Measurements from ENCODE around the gene LCN10.
"Not testable (repeated sequence)": the region's sequence is repeated elsewhere in the genome, so short reads cannot be mapped to it uniquely, and the experiment has no call there.

LCN10 gene

DNA sequence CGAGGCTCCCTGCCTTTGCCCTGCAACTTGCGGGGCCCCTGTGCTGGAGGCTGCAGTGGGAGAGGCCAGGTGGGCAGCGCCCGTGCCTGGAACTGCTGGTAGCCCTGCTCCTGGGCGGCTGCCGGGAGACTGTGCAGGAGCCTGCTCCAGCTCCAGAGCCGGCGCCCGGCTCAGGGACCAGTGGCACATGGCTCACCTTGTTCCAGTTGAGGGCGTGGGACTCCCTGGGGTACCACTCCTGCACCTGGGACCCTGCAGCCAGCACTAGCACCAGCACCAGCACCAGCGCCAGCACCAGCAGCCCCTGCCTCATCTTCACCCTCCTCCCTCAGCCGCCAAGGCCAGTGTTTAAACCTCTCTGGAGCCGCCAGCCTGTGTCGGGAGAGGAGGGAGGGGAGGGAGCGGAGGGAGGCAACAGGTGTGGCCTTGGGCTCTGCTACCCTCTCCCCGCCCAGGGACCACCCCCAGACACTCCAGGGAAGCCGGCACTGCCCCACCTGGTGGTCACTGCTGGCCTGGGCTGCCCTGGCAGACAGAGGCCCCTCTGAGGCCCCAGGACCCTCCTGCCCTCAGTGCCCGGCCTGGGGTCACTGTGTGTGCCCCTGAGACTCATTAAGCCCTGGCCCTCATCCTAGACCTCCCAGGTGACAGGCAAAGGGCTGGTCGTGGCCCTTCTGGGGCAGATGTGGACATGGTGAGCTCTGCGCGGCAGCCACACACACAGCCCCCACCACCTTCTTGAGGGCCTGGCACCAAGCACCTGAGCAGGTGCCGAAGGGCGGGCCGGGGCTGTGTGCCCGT, at the start of gene LCN10:
TSS of gene LCN10 (minus strand) at position 350 of the 801 bp plus-strand sequence. CDS start at position 313, 37 bp downstream.
- DNase-seq = no peak

DNA sequence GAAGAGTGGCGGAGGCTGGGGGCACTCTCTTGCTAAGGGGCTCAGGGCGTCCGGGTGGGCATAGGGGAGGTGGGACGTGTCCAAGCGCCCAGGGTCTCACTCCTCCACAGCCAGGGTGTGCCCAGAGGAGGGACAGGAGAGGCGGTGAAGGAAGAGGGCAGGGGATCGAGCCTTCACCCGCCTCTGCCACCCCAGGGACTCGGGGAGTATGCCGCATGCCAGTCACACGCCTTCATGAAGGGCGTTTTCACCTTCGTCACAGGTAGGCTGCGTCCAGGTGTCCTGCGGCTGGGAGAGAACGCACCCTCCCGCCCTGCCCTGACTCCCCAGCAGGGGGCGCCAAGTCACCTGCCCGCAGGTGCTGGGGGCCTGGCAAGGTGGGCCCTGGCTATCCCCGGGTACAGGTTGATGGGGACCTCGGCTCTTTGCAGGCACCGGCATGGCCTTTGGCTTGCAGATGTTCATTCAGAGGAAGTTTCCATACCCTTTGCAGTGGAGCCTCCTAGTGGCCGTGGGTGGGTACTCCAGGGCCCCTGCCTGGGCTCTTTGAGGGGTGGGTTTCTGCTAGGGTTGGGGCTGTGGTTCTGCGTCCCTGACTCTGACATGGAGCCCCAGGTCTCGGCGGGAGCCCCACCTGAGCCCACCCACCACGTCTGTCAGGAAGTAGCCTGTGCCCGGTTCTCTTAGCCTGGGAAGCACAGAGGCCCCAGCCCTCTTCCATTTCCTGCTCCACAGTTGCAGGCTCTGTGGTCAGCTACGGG, 49.0 kb upstream of the LCN10 start:
- DNase-seq = no peak

DNA sequence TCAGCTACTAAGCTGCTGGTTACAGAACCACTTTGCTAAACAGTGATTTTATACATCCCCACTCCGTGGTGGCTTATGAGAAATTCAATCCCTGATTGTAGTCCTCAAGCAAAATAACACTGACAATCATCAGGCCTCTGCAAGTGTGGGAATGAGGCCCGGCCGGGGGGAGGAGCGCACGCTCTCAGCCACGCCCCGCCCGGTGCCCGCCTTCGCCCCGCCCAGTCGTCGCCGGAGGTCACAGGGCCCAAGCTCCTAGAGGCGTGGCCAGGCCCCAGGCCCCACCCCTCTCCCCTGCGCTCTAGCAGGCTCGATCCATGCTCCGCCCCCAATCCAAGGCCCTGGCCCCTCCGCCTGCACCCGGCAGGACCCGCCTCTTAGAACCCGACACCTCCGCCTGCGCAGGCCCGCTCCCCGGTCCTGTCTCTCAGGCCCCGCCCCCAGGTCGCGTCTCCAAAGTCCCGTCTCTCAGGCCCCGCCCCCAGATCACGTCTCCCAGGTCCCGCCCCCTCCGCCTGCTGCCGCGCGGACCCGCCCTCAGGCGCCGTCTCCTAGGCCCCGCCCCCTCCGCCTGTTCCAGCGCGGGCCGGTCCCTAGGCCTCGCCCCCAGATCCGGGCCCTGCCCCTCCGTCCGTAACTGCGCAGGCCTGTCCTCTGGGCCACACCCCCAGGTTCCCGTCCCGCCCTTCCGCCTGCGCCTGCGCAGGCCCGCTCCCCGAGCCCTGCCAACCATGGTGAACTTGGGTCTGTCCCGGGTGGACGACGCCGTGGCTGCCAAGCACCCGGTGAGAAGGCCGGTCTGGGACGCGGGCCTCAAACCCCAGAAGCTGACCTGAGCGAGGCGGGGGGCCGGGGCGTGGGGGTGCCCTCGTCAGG, 48.1 kb upstream of the LCN10 start, which contains the start of gene TMEM141:
TSS of gene TMEM141 (plus strand) at position 705 of the 876 bp plus-strand sequence. CDS start at position 732, 27 bp downstream.
- DNase-seq = peak; percentile 83

DNA sequence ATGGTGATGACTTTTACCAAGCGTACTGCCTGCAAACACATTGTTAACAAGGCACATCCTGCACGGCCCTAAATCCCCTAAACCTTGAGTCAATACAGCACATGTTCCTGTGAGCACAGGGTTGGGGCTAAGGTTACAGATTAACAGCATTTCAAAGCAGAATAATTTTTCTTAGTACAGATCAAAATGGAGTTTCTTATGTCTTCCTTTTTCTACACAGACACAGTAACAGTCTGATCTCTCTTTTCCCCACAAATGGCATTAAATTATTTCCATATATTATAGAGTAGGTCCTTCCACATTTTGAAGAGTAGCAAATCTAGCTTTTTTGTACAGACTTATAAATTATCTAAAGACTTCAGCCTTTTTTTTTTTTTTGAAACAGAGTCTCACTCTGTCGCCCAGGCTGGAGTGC, 46.8 kb upstream of the LCN10 start:
- DNase-seq = no peak

DNA sequence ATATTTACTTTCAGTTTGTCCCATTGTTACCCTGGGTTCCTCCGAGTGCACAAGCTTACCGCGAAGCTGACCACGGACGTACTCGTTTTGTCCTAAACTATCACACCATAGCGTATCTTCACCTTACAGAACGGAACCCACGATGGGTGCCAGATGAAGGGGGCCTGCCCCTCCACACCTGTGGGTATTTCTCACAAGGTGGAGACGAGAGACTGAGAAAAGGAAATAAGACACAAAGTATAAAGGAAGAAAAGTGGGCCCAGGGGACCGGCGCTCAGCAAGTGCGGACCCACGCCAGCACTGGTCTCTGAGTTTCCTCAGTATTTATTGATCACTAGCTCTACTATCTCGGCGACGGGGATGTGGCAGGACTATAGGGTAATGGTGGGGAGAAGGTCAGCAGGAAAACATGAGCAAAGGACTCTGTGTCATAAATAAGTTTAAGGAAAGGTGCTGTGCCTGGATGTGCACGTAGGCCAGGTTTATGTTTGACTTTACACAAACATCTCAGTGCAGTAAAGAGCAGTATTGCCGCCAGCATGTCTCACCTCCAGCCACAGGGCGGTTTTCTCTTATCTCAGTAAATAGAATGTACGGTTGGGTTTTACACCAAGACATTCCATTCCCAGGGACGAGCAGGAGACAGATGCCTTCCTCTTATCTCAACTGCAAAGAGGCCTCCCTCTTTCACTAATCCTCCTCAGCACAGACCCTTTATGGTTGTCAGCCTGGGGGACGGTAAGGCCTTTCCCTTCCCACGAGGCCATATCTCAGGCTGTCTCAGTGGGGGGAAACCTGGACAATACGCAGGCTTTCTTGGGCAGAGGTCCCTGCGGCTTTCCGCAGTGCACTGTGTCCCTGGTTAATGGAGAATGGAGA, 46.1 kb upstream of the LCN10 start:
- DNase-seq = not testable (repeated sequence)

DNA sequence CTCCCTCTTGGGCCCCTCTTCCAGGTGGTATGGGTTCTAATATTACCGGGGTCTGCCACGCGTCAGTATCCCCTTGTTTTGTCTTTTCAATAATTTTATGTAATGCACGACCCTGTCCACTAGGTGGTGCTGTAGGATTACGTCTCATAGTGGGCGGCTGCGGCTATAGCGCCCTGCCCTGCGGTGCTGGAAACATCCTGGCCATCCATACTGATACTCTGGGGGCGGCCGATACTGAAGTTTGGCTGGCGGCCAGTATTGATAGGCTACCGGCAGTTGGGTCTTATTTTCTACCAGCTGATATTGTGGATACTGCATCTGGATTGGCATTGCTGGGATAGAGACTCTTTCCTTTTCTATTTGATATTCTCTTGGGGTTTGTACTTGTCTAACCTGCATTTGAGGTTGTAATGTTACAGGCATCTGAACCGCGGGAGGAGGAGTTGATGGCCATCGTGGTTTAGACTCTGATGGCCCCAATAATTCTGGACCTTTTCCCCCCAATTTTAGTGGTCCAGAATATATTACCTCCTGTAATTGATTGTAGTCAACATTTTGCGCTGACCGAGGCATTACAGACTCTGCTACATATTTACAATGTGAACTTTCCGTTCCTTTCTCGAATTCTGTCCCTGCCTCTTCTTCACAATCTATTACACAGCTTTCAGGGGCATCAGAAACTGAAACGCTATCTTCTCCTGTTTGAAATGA, 45.1 kb upstream of the LCN10 start:
- no peak for DNase-seq

DNA sequence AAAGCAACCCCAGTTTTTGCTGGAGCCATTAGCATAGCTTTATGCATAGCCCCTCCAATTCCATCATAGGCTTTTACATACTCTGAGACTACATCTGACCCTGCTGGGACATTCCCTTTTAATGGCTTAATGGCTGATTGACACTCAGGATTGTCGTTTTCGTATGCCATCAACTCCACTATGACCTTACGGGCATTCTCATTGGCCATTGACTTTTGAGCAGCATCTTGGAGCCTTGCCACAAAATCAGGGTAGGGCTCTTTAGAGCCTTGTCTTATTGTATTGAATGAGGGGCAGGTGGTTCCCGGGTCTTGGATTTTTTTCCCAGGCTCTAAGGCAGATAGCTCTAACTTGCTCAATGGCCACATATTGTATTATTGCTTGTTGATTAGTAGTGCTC, 44.2 kb upstream of the LCN10 start:
- not testable (repeated sequence) for DNase-seq

DNA sequence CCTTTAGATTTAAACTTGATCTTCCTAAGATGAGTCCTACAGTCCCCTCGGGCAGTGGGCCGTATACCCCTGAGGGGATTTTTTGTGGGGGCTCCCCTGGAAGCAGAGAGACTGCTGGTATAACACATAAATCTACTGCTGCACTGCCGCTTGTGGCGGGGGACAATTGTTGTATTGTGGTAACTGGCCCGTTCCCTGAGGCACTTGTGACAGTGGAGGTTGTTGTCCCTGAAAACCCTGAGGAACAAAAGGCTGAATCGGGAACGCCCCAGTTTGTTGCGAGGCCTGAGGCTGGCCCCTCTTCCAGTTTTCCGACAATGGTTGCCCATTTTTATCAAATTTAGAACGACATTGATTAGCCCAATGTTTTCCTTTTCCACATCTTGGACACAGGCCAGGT, 43.7 kb upstream of the LCN10 start:
- DNase-seq = no peak

DNA sequence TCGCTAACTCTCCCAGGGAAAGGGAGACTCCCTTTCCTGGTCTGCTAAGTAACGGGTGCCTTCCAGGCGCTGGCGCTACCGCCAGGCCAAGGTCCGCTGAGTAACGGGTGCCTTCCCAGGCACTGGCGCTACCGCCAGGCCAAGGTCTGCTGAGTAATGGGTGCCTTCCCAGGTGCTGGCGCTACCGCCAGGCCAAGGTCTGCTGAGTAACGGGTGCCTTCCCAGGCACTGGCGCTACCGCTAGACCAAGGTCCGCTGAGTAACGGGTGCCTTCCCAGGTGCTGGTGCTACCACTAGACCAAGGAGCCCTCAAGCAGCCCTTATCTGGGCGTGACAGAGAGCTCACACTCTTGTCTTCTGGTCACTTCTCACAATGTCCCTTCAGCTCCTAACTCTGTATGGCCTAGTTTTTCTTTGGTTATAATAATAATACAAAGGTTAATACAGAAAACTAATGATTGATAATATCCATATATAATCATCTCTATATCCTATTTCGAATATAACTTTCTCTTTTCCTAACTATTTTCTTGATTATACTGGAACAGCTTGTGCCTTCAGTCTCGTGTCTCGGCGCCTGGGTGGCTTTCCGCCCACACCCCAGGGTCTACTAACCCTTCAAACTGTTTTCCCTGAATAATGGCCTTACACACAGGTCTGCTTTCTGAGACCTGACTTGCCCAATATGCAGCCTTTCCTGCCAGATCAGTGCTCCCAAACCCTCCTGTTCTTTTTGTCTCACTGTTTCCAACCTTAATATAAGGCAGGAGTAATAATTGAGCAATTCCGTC, 43.0 kb upstream of the LCN10 start:
- not testable (repeated sequence) for DNase-seq

DNA sequence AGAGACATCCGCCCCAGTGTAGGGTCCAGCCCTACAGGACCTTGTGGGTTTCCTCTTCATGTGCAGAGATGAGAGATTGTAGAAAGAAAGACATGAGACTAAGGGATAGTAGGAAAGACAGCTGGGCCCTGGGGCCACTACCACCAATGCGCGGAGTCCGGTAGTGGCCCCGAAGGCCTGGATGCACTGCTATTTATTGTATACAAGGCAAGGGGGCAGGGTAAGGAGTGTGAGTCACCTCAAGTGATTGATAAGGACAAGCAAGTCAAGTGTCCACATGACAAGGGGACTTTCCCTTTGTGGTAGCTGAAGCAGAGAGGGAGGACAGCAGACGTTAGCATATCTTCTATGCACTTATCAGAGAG, 42.2 kb upstream of the LCN10 start:
- DNase-seq = no peak

DNA sequence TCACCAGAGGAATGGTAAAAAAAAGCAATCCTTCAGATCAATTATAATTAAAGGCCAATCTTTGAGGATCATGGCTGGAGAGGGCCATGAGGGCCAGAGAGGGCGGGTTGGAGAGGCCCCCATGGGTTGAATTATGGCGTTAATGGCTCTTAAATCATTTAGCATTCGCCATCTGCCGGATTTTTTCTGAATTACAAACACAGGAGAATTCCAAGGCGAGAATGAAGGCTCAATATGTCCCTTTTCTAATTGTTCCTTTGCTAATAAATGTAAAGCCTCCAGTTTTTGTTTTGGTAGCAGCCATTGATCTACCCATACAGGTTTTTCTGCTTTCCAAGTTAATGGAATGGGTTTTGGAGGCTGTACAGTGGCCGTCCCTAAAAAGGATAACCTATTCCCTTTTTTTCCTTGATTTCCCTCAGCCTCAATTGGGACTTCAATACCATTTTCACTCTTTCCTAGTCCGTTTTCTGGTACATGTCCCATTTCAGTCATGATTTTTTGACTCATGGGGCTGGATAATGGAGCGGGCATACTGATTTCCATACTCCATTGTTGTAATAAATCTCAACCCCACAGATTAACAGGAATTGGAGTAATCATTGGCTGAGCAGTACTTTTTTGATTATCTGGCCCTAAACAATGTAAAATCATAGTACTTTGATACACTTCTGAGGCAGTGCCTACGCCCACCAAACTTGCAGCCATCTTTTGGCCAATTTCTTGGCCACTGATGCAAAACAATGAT, 41.7 kb upstream of the LCN10 start:
- no peak for DNase-seq

DNA sequence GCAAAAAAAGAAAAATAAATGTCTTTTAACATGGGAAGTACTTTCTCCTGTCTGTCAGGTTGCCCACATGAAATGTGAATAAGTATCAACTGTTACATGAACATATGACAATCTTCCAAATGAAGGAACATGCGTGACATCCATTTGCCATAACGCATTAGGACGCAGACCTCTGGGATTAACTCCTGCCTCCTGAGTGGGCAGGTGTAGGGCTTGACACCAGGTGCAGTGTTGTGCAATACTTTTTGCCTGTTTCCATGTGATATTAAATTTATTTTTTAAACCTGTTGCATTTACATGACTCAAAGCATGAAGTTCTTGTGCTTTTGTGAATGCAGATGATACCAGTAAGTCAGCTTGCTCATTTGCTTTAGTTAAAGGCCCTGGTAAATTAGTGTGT, 39.7 kb upstream of the LCN10 start:
- no peak for DNase-seq

DNA sequence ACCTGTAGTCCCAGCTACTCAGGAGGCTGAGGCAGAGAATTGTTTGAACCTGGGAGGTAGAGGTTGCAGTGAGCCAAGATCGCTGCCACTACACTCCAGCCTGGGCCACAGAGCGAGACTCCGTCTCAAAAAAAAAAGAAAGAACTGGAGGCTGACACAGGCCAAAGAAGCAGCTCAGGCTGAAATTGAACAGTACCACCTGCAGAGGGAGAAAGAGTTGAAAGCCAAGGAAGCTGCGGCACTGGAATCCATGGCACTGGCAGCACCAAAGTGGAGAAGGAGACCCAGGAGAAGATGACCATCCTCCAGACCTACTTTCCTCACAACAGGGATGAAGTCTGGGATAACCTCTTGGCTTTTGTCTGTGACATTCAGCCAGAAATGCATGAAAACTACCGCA, 37.1 kb upstream of the LCN10 start:
- no peak for DNase-seq

DNA sequence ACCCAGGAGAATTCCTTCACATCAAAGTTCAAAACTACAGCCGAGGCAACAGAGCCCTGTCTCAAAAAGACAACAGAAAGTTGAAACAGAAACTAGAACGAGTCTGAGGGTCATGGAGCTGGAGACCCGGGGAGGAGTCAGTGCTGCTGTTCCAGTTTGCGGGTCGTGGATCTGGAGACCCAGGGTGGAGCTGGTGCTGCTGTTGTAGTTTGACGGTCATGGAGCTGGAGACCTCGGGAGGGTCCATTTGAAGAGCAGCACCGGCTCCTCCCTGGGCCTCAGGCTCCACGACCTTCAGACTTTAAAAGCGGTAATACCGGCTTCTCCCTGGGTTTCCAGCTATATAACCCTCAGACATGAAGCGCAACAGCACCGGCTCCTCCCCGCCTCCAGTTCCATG, 34.6 kb upstream of the LCN10 start:
- no peak for DNase-seq

DNA sequence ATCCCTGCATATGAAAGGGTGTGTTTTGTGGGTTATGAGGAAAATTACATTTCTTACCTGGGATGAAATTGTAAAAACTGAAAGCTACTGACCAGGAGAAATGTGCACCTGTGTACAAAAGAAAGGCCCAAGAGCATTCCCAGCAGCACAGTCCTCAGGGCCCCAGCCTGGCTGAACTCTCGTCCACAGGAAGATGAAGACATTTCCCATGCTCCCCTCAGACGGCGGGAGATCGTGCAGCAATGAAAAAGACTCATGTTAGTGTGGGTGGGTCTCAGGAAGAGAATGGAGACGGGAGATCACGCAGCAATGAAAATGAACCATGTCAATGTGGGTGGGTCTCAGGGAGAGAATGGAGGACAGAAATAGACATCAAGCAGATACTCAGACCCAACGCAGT, 34.2 kb upstream of the LCN10 start:
- no peak for DNase-seq

DNA sequence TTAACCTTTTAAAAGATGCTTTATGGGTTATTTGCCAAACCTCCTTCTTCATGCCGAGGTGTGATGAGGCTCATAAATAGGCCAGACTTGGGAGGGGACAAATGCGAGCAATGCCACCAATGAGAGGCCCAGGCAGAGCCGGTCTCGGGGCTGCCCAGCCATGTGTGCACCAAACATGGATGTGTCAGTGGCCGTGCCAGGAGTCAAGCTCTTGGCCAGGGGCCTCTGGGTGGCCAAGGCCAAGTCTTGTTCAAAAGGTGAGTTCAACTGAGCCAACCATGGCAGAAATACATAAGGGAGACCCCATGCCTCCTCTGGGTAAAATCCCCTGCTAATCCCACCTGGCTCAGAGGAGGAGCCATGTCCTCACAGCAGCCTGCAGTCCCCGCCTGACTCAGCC, 32.5 kb upstream of the LCN10 start:
- no peak for DNase-seq

DNA sequence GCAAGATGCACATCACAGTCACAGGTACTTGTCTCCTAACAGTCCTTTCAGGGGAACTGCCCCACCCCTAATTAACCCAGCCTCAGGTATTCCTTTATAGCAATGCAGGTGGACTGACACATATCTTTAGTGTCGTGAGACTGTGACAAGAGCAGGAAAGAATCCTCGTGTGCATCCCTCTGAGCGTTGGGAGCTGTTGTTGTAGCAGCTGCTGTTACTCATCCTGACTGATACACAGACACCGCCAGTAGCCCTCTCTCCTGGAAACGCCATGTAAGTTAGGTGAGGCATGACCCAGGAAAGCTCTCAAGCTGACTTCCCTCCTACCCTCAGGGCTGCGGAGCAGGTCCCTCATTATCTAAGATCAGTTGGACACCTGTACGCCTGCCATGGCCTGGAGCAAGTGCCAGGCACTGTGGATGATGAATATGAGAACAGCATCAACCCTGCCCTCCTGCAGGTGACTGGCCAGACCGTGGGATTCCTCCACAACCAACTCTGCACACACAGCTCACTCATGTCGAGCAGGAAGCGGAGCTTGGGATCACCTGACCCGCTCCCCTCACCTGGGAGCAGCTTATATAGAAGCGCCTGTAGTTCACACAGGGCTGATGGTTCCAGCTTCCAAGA, 31.8 kb upstream of the LCN10 start:
- DNase-seq = no peak

DNA sequence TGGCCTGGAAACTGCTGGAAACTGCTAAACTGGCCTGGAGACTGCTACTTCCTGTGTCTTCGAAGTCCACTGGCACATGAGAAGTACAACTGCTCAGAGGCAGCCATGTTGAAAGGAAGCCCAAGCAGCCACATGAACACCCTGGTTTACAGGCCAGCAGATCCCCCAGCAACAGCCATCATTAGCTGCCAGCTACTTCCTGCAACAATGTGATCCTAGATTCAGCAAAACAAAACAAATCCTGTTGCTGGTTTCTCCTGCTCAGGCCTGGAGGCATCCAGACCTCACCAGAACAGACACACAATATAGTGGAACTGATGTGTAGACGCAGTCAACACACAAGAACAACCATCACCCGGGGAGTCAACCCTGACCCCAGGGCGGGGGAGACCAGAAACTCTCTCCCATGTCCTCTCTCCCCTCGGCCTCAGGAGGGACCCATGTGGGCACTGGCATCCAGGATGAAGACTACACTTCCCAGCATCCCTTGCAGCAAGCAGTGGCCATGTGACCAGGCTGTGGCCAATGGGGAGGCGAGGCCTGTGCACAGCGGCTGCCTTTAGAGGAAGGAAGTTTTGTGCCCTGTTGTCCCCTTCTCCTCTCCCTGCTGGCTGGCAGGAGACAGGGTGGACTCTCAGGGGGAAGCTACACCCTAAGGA, 30.8 kb upstream of the LCN10 start:
- no peak for DNase-seq

DNA sequence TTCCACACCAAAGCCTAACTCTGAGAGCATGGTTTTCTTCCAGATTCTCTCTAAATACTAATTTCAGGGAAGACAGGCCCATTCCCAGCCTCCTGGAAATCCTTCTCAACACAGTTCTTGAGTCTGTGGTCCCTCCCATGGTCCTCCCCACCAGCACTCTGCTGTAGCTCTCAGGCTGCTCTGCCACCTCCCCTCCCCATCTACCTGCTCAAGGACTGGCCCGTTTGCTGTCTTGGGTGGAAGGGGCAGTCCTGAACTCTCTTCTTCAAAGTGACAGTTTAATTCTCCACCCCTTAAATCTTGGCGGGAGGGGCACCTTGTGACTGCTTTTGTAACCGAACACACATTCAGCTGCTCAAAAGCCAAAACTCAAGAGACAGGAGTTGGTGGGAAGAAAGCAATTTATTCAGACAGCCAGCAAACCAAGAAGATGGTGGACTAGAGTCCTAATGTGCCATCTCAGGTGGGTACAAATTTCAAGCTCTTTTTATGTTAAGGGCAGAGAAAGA, 29.2 kb upstream of the LCN10 start:
- DNase-seq = no peak
